HG03439 (cell line): ENCODE measurements around the gene ALG14.
A peak's percentile ranks its signal among the peaks of the same experiment; 100 is the strongest.

Source experiments
- ATAC-seq: cut with Tn5 transposase; IDR thresholded peaks from one replicate; pipeline ENCODE4 v1.9.1; 2021; ENCODE audit warnings: mild to moderate bottlenecking, moderate library complexity; ENCODE audit not compliant: unreplicated experiment

ALG14 gene

GRCh38 chr1:94986783-94987182 is 86.0 kb downstream of the ALG14 start:
- no peak for ATAC-seq

GRCh38 chr1:94983171-94983739 is 89.5 kb downstream of the ALG14 start:
- ATAC-seq = no peak

GRCh38 chr1:94982398-94982797 is 90.4 kb downstream of the ALG14 start:
- no peak for ATAC-seq

GRCh38 chr1:94981575-94981973 is 91.2 kb downstream of the ALG14 start:
- ATAC-seq = no peak

- no peak for ATAC-seq
Observed at GRCh38 chr1:94980582-94981574, 91.9 kb downstream of the ALG14 start.

- ATAC-seq = no peak
Observed at GRCh38 chr1:94979656-94980581, 92.8 kb downstream of the ALG14 start.

GRCh38 chr1:94979131-94979530 is 93.6 kb downstream of the ALG14 start:
- ATAC-seq = no peak

GRCh38 chr1:94978401-94978800 is 94.3 kb downstream of the ALG14 start:
- ATAC-seq = no peak

- ATAC-seq = no peak
Observed at GRCh38 chr1:94976971-94977548, 95.7 kb downstream of the ALG14 start.

- no peak for ATAC-seq
Observed at GRCh38 chr1:94974824-94975223, 97.9 kb downstream of the ALG14 start.

- no peak for ATAC-seq
Observed at GRCh38 chr1:94974241-94974640, 98.5 kb downstream of the ALG14 start.

- ATAC-seq = no peak
Observed at GRCh38 chr1:94973309-94973922, 99.3 kb downstream of the ALG14 start.

- no peak for ATAC-seq
Observed at GRCh38 chr1:94971491-94971924, 101.2 kb downstream of the ALG14 start.

GRCh38 chr1:94970783-94971182 is 102.0 kb downstream of the ALG14 start:
- no peak for ATAC-seq

- no peak for ATAC-seq
Observed at GRCh38 chr1:94969137-94969536, 103.6 kb downstream of the ALG14 start.

- ATAC-seq = no peak
Observed at GRCh38 chr1:94966033-94966432, 106.7 kb downstream of the ALG14 start.

GRCh38 chr1:94963864-94964263 is 108.9 kb downstream of the ALG14 start:
- ATAC-seq = no peak

- ATAC-seq = peak; percentile 96
Observed at GRCh38 chr1:94962409-94963265, 110.1 kb downstream of the ALG14 start.

- no peak for ATAC-seq
Observed at GRCh38 chr1:94961988-94962387, 110.8 kb downstream of the ALG14 start.
